Astrocyte (in vitro differentiated cells and primary cell): Measurements from ENCODE around the gene RPUSD1. TPM values are rescaled to one million over a fixed set of nuclear protein-coding genes. Genes with fewer than 3 reads are reported as not detected.

ENCODE experiments used
- DNase-seq: peaks from one replicate; pipeline ENCODE4 v3.0.0-alpha.2; 2010; ENCODE audit warnings: low read depth
- FAIRE-seq: peaks from 2 replicates; lab custom pipeline; 2011; peaks lifted over from hg19 to GRCh38; lab: Jason Lieb, UNC
- H2AFZ ChIP-seq: 2 replicates; pipeline ENCODE4 v1.6.0; 2012; ENCODE audit warnings: low read depth, low read length, inconsistent platforms
- H3K27ac ChIP-seq: 2 replicates; pipeline ENCODE4 v1.5.1; 2011; ENCODE audit warnings: low read depth, low read length, inconsistent platforms
- H3K27me3 ChIP-seq: 2 replicates; pipeline ENCODE4 v1.6.0; 2011; ENCODE audit warnings: low read length, inconsistent platforms; ENCODE audit not compliant: insufficient read depth
- H3K36me3 ChIP-seq: 2 replicates; pipeline ENCODE4 v1.5.1; 2011; ENCODE audit warnings: low read length, inconsistent platforms; ENCODE audit not compliant: insufficient read depth
- H3K4me1 ChIP-seq: 2 replicates; pipeline ENCODE4 v1.5.1; 2011; ENCODE audit warnings: low read length, inconsistent platforms; ENCODE audit not compliant: insufficient read depth
- H3K4me2 ChIP-seq: 2 replicates; pipeline ENCODE4 v1.6.0; 2012; ENCODE audit warnings: low read length, inconsistent platforms
- H3K4me3 ChIP-seq: 2 replicates; pipeline ENCODE4 v1.5.1; 2011; ENCODE audit warnings: low read depth, mild to moderate bottlenecking, low read length, inconsistent platforms; ENCODE audit not compliant: insufficient read depth
- H3K79me2 ChIP-seq: 2 replicates; pipeline ENCODE4 v1.6.0; 2012; ENCODE audit warnings: mild to moderate bottlenecking, low read length, inconsistent platforms; ENCODE audit not compliant: insufficient read depth
- H3K9ac ChIP-seq: 2 replicates; pipeline ENCODE4 v1.6.0; 2012; ENCODE audit warnings: mild to moderate bottlenecking, low read length, inconsistent platforms
- H3K9me3 ChIP-seq: 2 replicates; pipeline ENCODE4 v1.5.1; 2012; ENCODE audit warnings: low read depth, mild to moderate bottlenecking, low read length, inconsistent platforms; ENCODE audit not compliant: insufficient read depth
- H4K20me1 ChIP-seq: 2 replicates; pipeline ENCODE4 v1.6.0; 2012; ENCODE audit warnings: low read length, inconsistent platforms; ENCODE audit not compliant: insufficient read depth
- H3K27ac Mint-ChIP-seq: one replicate; pipeline ENCODE4 v1.8.0; 2021; ENCODE audit warnings: mild to moderate bottlenecking, mixed read lengths; ENCODE audit not compliant: unreplicated experiment
- H3K27me3 Mint-ChIP-seq: one replicate; pipeline ENCODE4 v1.8.0; 2021; ENCODE audit warnings: low read depth, mixed read lengths; ENCODE audit not compliant: unreplicated experiment
- H3K36me3 Mint-ChIP-seq: one replicate; pipeline ENCODE4 v1.8.0; 2021; ENCODE audit warnings: low read depth, mixed read lengths; ENCODE audit not compliant: unreplicated experiment
- H3K4me1 Mint-ChIP-seq: one replicate; pipeline ENCODE4 v1.8.0; 2021; ENCODE audit warnings: low read depth, mixed read lengths; ENCODE audit not compliant: unreplicated experiment
- H3K4me3 Mint-ChIP-seq: one replicate; pipeline ENCODE4 v1.8.0; 2021; ENCODE audit warnings: mild to moderate bottlenecking, moderate library complexity, mixed read lengths; ENCODE audit not compliant: unreplicated experiment
- H3K9me3 Mint-ChIP-seq: one replicate; pipeline ENCODE4 v1.8.0; 2021; ENCODE audit warnings: mild to moderate bottlenecking, mixed read lengths; ENCODE audit not compliant: unreplicated experiment
- EZH2 ChIP-seq: IDR thresholded peaks from 2 replicates; pipeline ENCODE4 v1.6.1; 2012; ENCODE audit warnings: mild to moderate bottlenecking, low read length, inconsistent platforms; ENCODE audit not compliant: insufficient read depth
- total RNA-seq: library from RNA; stranded (reverse); gene quantifications from 2 replicates; pipeline ENCODE4 v1.2.1, GENCODE V29; 2021
- TF ChIP-seq, protein P1 (sequence below): IDR thresholded peaks from 2 replicates; pipeline ENCODE4 v1.5.1; 2011; ENCODE audit warnings: low read depth, mild to moderate bottlenecking, inconsistent platforms, low read length, moderate library complexity; ENCODE audit not compliant: insufficient read depth

Gene RPUSD1
- total RNA-seq, 1 donor from 2014 or later = 28.8 TPM

DNA sequence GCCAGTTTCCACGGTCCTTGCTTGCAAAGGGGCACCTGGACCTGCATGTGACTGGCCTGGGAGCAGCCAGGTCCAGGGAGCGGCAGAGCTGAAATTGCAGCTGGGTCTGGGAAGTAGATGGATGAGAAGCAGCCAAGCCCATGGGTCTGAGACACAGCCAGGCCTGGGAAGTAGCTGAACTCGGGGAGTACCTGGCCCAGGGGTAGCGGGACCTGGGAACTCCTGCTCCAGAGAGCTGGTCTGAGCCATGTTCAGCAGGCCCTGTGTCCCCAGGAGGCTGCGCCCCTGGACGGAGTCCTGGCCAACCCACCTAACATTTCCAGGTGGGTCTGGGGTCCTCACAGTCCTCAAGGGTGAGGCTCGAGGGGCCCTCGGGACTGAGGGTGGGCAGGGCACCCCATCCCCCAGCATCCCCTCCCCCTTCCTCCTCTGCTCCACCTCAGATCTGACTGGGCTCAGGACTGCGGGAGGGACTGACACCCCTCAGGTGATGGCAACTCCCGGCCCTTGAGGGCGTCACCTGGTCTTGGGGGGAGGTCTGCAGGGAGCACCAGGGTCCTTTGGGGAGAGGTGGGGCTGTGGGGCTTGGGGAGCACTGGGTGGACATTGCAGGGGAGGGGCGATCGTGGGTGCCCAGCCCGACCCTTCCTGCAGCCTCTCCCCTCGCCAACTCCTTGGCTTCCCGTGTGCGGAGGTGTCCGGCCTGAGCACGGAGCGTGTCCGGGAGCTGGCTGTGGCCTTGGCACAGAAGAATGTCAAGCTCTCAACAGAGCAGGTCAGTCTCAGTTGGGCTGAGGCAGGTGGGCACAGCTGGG lies 24.6 kb downstream of the RPUSD1 start:
- Histone ChIP-seq H3K4me2 (no peak overlapping the region), H3K79me2 (no peaks in the 10 kb centered on the region), H3K36me3 (no peaks in the 10 kb centered on the region), H3K4me3 (no peak overlapping the region), H4K20me1 (no peaks in the 10 kb centered on the region), H3K27ac (no peak overlapping the region), H3K4me1 (peaks cover 7% of the 10 kb centered on the region), H3K27me3 (no peaks in the 10 kb centered on the region), H3K9me3 (no peaks in the 10 kb centered on the region), H2AFZ (no peak overlapping the region), H3K9ac (no peak overlapping the region)
- Mint-ChIP-seq H3K4me3 (no peak overlapping the region), H3K27ac (no peak overlapping the region), H3K27me3 (peaks cover 6% of the 10 kb centered on the region), H3K9me3 (no peaks in the 10 kb centered on the region), H3K36me3 (peaks cover 3% of the 10 kb centered on the region), H3K4me1 (no peaks in the 10 kb centered on the region)
- no peak for DNase-seq
- no peak for FAIRE-seq
- no peak for TF ChIP-seq EZH2
- TF ChIP-seq, protein P1, sequence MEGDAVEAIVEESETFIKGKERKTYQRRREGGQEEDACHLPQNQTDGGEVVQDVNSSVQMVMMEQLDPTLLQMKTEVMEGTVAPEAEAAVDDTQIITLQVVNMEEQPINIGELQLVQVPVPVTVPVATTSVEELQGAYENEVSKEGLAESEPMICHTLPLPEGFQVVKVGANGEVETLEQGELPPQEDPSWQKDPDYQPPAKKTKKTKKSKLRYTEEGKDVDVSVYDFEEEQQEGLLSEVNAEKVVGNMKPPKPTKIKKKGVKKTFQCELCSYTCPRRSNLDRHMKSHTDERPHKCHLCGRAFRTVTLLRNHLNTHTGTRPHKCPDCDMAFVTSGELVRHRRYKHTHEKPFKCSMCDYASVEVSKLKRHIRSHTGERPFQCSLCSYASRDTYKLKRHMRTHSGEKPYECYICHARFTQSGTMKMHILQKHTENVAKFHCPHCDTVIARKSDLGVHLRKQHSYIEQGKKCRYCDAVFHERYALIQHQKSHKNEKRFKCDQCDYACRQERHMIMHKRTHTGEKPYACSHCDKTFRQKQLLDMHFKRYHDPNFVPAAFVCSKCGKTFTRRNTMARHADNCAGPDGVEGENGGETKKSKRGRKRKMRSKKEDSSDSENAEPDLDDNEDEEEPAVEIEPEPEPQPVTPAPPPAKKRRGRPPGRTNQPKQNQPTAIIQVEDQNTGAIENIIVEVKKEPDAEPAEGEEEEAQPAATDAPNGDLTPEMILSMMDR = no peak

DNA sequence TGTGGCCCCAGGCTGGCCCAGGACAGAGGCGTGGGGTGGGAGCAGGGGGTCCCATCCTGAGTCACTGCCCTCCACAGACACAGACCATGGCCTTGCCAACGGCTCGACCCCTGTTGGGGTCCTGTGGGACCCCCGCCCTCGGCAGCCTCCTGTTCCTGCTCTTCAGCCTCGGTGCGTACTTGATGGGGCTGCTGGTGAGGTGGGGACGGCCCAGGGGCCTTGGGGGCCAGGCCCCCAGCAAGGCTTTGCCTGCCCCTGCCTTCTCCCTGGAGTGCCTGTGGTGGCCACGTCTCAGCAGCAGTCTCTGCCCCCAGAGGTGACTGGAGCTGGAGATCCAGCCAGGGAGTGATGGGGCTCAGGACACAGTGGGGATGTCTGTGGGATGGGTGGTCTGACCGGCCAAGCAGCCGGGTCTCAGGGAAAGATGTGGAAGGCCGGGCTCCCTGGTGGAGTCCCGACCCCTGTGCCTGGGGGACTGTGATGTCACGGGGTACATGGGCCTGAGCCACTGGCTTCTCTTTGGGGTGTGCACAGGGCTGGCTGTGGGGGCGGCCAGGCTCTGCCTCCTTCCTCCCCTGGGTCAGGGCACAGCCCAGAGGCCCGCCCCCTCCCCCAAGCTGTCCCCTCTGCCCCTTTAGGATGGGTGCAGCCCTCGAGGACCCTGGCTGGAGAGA lies 25.4 kb downstream of the RPUSD1 start:
- H3K79me2 ChIP-seq = no peaks in the 10 kb centered on the region
- DNase-seq (no peak), FAIRE-seq (no peak)
- H3K4me3 ChIP-seq = no peak overlapping the region
- H3K27ac ChIP-seq = no peak overlapping the region
- Mint-ChIP-seq H3K27ac (no peak overlapping the region), H3K4me1 (no peaks in the 10 kb centered on the region), H3K4me3 (no peak overlapping the region), H3K27me3 (peaks cover 6% of the 10 kb centered on the region), H3K9me3 (no peaks in the 10 kb centered on the region), H3K36me3 (peaks cover 3% of the 10 kb centered on the region)
- H3K36me3 ChIP-seq = no peaks in the 10 kb centered on the region
- H3K9me3 ChIP-seq = no peaks in the 10 kb centered on the region
- H2AFZ ChIP-seq = no peak overlapping the region
- H3K27me3 ChIP-seq = no peaks in the 10 kb centered on the region
- H3K4me1 ChIP-seq = peaks cover 7% of the 10 kb centered on the region
- TF ChIP-seq, protein P1 = no peak
- TF ChIP-seq EZH2 = no peak
- no peak overlapping the region for H3K9ac ChIP-seq
- H4K20me1 ChIP-seq = no peaks in the 10 kb centered on the region
- H3K4me2 ChIP-seq = no peak overlapping the region
